D721Med (cell line): ENCODE data around the gene PON2.

Experiments used
- DNase-seq: peaks from one replicate; pipeline ENCODE4 v3.0.0; 2011; ENCODE audit warnings: low spot score; ENCODE audit not compliant: insufficient read length
- FAIRE-seq: peaks from 2 replicates; lab custom pipeline; 2011; peaks lifted over from hg19 to GRCh38; lab: Jason Lieb, UNC
- TF ChIP-seq, protein P1 (sequence below): IDR thresholded peaks from 2 replicates; pipeline ENCODE4 v1.5.1; 2012; ENCODE audit warnings: mild to moderate bottlenecking, control low read depth; ENCODE audit not compliant: insufficient read depth; ENCODE audit errors: missing control alignments

PON2 gene

DNA sequence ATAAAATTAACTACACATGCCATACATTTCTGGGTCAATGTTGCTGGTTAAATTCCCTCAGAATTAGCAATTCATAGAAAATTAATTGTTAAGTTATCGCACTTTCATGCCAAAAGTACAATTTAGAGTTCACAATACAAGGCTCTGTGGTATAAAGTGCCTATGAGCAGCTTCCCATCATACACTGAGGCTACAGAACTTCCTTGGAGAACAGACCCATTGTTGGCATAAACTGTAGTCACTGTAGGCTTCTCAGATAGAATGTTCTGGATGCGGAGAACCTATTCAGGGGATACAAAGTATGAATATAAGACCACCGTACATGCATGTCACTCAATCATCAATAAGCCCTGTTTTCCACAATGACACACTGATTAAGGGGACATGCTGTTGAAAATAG is 29.6 kb downstream of the PON2 start:
- DNase-seq (no peak), FAIRE-seq (no peak)
- TF ChIP-seq, protein P1, sequence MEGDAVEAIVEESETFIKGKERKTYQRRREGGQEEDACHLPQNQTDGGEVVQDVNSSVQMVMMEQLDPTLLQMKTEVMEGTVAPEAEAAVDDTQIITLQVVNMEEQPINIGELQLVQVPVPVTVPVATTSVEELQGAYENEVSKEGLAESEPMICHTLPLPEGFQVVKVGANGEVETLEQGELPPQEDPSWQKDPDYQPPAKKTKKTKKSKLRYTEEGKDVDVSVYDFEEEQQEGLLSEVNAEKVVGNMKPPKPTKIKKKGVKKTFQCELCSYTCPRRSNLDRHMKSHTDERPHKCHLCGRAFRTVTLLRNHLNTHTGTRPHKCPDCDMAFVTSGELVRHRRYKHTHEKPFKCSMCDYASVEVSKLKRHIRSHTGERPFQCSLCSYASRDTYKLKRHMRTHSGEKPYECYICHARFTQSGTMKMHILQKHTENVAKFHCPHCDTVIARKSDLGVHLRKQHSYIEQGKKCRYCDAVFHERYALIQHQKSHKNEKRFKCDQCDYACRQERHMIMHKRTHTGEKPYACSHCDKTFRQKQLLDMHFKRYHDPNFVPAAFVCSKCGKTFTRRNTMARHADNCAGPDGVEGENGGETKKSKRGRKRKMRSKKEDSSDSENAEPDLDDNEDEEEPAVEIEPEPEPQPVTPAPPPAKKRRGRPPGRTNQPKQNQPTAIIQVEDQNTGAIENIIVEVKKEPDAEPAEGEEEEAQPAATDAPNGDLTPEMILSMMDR = no peak

DNA sequence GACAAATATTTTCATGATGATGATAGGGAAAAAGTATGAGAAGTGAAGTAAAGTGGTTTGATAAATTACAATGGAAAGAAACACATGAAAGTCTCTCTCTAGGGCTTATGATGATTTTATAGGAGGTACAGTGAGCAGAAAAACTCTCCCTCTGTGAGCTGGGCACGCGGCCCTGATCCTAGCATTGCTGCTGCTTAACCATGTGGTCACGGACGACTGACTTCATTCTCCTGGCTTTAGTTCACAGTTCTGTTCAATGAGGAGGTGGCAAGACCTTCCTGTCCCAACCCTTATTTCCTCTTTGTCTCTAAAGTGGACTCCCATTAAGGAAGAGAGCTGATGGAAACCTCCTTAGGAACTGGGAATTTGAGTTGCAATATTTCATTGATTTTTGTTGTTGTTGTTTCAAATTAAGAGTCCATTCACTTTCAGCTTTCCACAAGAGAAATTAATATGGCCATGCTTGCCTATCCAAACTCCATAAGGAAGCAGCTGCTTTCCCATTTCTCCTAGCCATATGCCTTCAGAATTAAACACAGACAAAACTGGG is 30.4 kb downstream of the PON2 start:
- DNase-seq (no peak), FAIRE-seq (no peak)
- TF ChIP-seq, protein P1 = no peak

DNA sequence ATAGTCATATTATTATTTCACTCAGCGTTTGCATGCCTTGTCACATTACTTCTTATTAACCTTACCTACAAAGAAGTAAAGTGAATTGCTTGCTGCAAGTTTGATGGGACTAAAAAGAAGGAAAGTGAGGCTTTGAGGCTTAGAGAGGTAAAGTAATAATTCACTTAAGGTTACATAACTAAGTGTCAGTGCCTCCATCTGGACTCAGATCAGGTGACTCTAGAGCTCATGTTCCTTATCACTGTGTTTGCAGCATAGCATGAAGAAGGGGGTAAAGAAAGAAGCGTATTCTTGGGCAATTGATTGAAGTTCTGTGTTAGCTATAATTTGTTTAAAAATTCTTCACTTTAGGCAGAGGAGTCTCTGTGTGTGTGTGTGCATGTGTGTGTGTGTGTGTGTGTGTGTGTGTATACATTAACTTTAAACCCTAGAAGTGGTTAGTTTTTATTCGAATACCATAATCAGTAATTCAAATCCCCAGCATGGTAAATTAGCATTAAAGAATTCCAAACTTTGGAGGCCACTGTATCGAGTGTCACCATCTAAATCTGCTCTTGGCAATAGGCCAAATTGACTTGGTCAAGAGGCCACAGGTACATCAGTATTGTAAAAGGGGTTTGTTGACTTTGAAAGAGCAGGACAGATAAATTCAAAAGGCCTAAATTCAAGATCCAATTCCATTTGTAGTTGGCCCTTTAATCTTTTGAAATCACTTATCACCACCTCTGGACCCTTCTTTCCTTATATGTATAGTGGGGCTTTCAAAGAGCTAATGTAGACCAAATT is 36.5 kb downstream of the PON2 start:
- DNase-seq = no peak
- no peak for FAIRE-seq

DNA sequence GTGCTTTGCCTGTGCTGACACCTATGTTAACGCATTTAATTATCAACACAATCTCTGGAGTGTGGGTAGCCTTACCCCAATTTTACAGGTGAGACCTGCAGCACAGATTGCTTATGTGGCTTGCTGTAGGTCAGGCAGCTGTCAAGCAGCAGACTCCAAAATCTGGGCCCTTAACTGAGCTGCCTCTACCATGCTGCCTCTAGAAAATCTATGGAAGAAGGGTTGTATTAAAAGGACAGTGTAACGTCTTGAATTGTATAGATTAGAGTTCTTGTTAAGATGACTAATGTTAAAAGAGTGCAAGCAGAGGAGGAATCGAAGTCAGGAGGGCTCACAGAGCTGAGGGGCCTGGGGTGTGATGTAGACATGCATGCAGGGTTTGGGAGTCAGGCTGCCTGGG is 37.4 kb downstream of the PON2 start:
- no peak for FAIRE-seq
- DNase-seq = no peak
- TF ChIP-seq, protein P1 = no peak

More for the DNA sequence above, 36.5 kb downstream of the PON2 start:
- TF ChIP-seq, protein P1 = no peak

DNA sequence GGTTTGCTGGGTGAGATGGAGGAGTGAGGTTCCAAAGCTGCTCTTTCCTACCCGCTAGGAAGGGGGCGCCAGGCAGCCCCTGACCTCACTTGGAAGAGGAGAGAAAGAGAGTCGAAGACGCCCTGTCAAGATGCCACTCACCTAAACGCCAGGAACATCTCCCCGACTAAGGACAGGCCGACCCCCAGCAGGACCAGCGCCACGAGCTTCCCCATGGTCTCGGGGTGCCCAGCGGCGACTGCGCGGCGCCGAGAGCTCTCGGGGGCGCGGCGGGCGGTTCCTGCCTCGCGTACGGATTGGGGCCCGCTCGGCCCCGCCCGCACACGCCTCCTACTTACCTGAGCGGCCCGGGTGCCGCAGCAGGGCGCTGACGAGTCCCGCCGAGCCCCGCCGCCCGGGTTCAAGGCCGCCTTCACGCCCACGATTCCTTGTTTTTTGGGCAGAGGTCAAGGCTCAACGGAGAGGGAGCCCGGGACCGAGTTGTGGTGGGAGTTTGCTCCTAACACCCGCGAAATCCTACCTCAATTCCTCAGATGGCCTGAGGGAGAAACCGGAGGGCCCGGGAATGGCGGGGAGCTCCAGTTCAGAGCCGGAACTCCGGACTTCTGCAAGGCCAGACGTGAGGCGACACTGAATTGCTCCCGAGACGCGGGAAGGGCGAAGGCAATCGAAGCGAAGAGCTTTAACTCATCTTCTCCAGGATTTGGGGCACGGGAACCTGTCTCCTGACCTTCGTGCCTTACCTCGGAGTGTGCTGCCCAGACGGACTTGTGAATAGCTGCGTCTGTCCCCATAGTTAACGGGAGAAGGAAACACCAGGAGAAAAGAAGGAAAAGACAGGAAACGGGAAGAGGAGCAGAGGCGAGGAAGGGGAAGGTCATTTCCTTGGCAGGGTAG is 38.4 kb downstream of the PON2 start, which contains the start of gene PON3:
Gene PON3, minus strand, starts transcription at position 240 of the 897 bp plus-strand sequence. Its CDS starts 25 bp downstream, at position 215.
- FAIRE-seq (no peak), DNase-seq (no peak)
- TF ChIP-seq, protein P1 = no peak

DNA sequence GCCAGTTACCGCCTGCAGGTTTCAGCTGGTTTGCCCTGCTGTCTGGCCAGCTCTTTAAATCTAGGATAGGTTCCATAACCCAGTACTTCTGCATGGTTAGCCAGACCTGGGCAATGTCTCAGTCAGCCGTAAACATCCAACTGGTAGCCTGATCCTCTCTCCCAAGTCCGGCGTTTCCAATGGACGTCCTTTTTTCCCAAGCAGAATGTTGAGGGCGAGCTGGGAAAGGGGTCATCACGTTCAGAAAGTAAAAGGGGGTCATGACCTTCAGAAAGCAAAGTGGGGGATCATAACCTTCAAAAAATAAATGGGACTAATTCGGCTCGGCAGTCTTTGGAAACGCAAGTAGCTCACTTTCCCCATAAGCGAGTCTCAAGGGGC is 39.1 kb downstream of the PON2 start:
- no peak for FAIRE-seq
- TF ChIP-seq, protein P1 = no peak

More for the DNA sequence above, 39.1 kb downstream of the PON2 start:
- DNase-seq = no peak
